ENCODE measurements around the gene ARHGAP9. TPM values are rescaled to one million over a fixed set of nuclear protein-coding genes. Genes with fewer than 3 reads are reported as not detected.

The ARHGAP9 gene
- total and polyA plus RNA-seq, 10 donors = 148 to 400 (median 238) TPM

- Histone ChIP-seq H3K27ac (no peak overlapping the region), H3K4me3 (no peak overlapping the region), H3K27me3 (replicated peaks in 1 of 7) (peaks cover 0 to 30% (median 13%) of the 10 kb centered on the region in 7 donors), H3K9me3 (no peaks in the 10 kb centered on the region), H3K36me3 (no peaks in the 10 kb centered on the region), H3K4me1 (peaks cover 26 to 59% (median 34%) of the 10 kb centered on the region in 6 donors)
- WGBS, 5 donors = 89 to 97% (median 90%) methylated on average over 6 of the region's 6 CpGs
- peak; percentile 53 for DNase-seq
- intact Hi-C loops (cut with DNase I; ENCODE audit: low total_unique reads) = no loop called here
- TF ChIP-seq CTCF (IDR thresholded peaks at IDR 0.05 in 8 of 11, conservative IDR thresholded peaks at IDR 0.05 in 3 of 11) = no peak
- TF ChIP-seq POLR2A (IDR thresholded peaks at IDR 0.05) = no peak
- no peak for TF ChIP-seq POLR2AphosphoS5 (IDR thresholded peaks at IDR 0.05)
These were observed 22.8 kb downstream of the ARHGAP9 start for GRCh38 chr12:57456737-57457490.

- Histone ChIP-seq H3K4me3 (peak overlapping the region in 1 of 8 donors; percentile 35), H3K27me3 (replicated peaks in 1 of 7) (peaks cover 0 to 23% (median 6%) of the 10 kb centered on the region in 7 donors), H3K36me3 (no peaks in the 10 kb centered on the region), H3K27ac (no peak overlapping the region), H3K9me3 (no peaks in the 10 kb centered on the region), H3K4me1 (peaks cover 20 to 52% (median 27%) of the 10 kb centered on the region in 6 donors)
- intact Hi-C loops (cut with DNase I; ENCODE audit: low total_unique reads) = no loop called here
- peak; percentile 76 for DNase-seq
- WGBS, 5 donors = 28 to 40% (median 38%) methylated on average over 12 to 15 of the region's 15 CpGs
- TF ChIP-seq POLR2A (IDR thresholded peaks at IDR 0.05) (no peak), POLR2AphosphoS5 (IDR thresholded peaks at IDR 0.05) (no peak), CTCF (IDR thresholded peaks at IDR 0.05 in 8 of 11, conservative IDR thresholded peaks at IDR 0.05 in 3 of 11) (peak in 9 of 11 experiments; percentile 25 to 73 (median 51))
These were observed 23.4 kb downstream of the ARHGAP9 start for GRCh38 chr12:57456145-57456700.

- TF ChIP-seq POLR2AphosphoS5 (IDR thresholded peaks at IDR 0.05) (no peak), CTCF (IDR thresholded peaks at IDR 0.05 in 8 of 11, conservative IDR thresholded peaks at IDR 0.05 in 3 of 11) (no peak), POLR2A (IDR thresholded peaks at IDR 0.05) (no peak)
- intact Hi-C loops (cut with DNase I; ENCODE audit: low total_unique reads) = no loop called here
- Histone ChIP-seq H3K36me3 (no peaks in the 10 kb centered on the region), H3K27me3 (replicated peaks in 1 of 7) (peaks cover 0 to 17% (median 0%) of the 10 kb centered on the region in 7 donors), H3K4me1 (peaks cover 14 to 46% (median 20%) of the 10 kb centered on the region in 6 donors), H3K9me3 (no peaks in the 10 kb centered on the region), H3K27ac (no peak overlapping the region), H3K4me3 (peak overlapping the region in 1 of 8 donors; percentile 35)
- DNase-seq = peak; percentile 68
- 56 to 67% (median 63%) methylated on average over 5 to 10 of the region's 10 CpGs for WGBS, 5 donors
These were observed 24.1 kb downstream of the ARHGAP9 start for GRCh38 chr12:57455374-57456144.
